CD8-positive, alpha-beta memory T cell (primary cell): ENCODE measurements around the gene FADS2. TPM values are rescaled to one million over a fixed set of nuclear protein-coding genes. Genes with fewer than 3 reads are reported as not detected.

Experiments
- CTCF ChIA-PET: fragments of 350-600 bp; sonication (Branson Sonifier 250); formaldehyde crosslinking; loops from one replicate; lab custom pipeline; 2021; ENCODE audit warnings: antibody characterized with exemption; lab: Charles Lee
- POLR2A ChIA-PET: fragments of 350-600 bp; sonication (Branson Sonifier 250); formaldehyde crosslinking; loops from one replicate; lab custom pipeline; 2021; ENCODE audit warnings: antibody characterized with exemption; lab: Charles Lee
- DNase-seq, 5 donors: peaks; one replicate each; pipeline versions ENCODE4 v3.0.0 to v3.0.0-alpha.2; 2020 to 2022; ENCODE audit warnings: mixed read lengths in 1 of 5
- H3K27ac ChIP-seq: one replicate; pipeline ENCODE4 v1.7.0; 2013; ENCODE audit warnings: low read depth, mild to moderate bottlenecking, low read length, moderate library complexity
- H3K27me3 ChIP-seq: 2 replicates; pipeline ENCODE4 v1.7.0; 2013; ENCODE audit warnings: low read length, mild to moderate bottlenecking; ENCODE audit not compliant: insufficient read depth, poor library complexity, severe bottlenecking
- H3K36me3 ChIP-seq: 2 replicates; pipeline ENCODE4 v1.7.0; 2013; ENCODE audit warnings: mild to moderate bottlenecking, low read length, moderate library complexity; ENCODE audit not compliant: insufficient read depth
- H3K4me1 ChIP-seq: 2 replicates; pipeline ENCODE4 v1.7.0; 2013; ENCODE audit warnings: mild to moderate bottlenecking, low read length, moderate library complexity; ENCODE audit not compliant: insufficient read depth
- H3K4me3 ChIP-seq: 2 replicates; pipeline ENCODE4 v1.7.0; 2013; ENCODE audit warnings: mild to moderate bottlenecking, low read length
- H3K9me3 ChIP-seq: 2 replicates; pipeline ENCODE4 v1.7.0; 2013; ENCODE audit warnings: mild to moderate bottlenecking, low read length
- H3K27ac Mint-ChIP-seq, 8 donors: one replicate each; pipeline ENCODE4 v1.8.0; 2020 to 2021; ENCODE audit warnings: mixed read lengths in 8 of 8, mild to moderate bottlenecking in 6 of 8, inconsistent platforms in 3 of 8, moderate library complexity in 3 of 8
- H3K27me3 Mint-ChIP-seq, 2 donors: one replicate each; pipeline ENCODE4 v1.8.0; 2020 to 2021; ENCODE audit warnings: mixed read lengths in 2 of 2, mild to moderate bottlenecking in 1 of 2, moderate library complexity in 1 of 2
- H3K36me3 Mint-ChIP-seq, 3 donors: one replicate each; pipeline ENCODE4 v1.8.0; 2020 to 2021; ENCODE audit warnings: mixed read lengths in 3 of 3, inconsistent platforms in 1 of 3, mild to moderate bottlenecking in 1 of 3
- H3K4me1 Mint-ChIP-seq, 3 donors: one replicate each; pipeline ENCODE4 v1.8.0; 2020 to 2021; ENCODE audit warnings: mixed read lengths in 3 of 3, inconsistent platforms in 1 of 3, mild to moderate bottlenecking in 1 of 3
- H3K4me3 Mint-ChIP-seq, 7 donors: one replicate each; pipeline ENCODE4 v1.8.0; 2020 to 2021; ENCODE audit warnings: mixed read lengths in 7 of 7, mild to moderate bottlenecking in 6 of 7, moderate library complexity in 4 of 7, inconsistent platforms in 2 of 7
- H3K9me3 Mint-ChIP-seq, 5 donors: one replicate each; pipeline ENCODE4 v1.8.0; 2020 to 2022; ENCODE audit warnings: mixed read lengths in 5 of 5, mild to moderate bottlenecking in 3 of 5, moderate library complexity in 2 of 5, inconsistent platforms in 1 of 5
- polyA plus RNA-seq: library from polyadenylated mRNA; unstranded; fragments of 300-500 nt; fragmentation: Illumina TruSeq; gene quantifications from one replicate; pipeline ENCODE4 v1.2.3, GENCODE V29; 2021
- total RNA-seq, 2 experiments: library from RNA; stranded (reverse); gene quantifications; one replicate each; pipeline ENCODE4 v1.2.3, GENCODE V29; 2021

FADS2 gene
- total and polyA plus RNA-seq, 3 experiments from 2014 or later: 0.98 to 10.0 (median 7.2) TPM

DNA sequence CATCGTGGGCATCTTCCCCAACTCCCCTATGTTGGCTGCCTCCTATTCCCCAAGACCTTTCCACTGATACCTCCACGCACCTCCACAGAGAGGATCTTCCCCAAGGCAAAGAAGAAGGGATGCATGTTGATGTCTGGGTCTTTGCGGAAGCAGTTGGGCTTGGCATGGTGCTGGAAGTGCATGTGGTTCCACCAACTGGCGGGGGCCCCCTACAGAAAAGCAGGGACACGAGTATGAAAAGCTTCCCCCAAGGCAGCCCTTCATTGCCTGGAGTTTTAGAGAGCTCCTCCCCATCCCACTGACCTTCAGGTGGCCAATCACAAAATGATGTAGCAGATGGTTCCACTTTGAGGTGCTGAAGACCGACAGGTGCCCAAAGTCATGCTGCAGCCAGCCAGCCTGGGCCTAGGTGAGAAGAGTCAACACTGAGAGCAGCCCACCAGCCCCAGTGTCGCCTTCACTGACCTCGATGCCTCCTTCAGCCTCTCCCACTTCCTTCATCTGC, 17.4 kb upstream of the FADS2 start:
- H3K36me3 ChIP-seq: no peaks in the 10 kb centered on the region
- ChIA-PET CTCF (interaction anchor here (2.6 kb wide), 1 partner anchor 13 kb away, joined by 12 read pairs; no protein-coding TSS in a partner anchor), POLR2A (no interaction called here)
- no peak overlapping the region for H3K27ac ChIP-seq
- H3K27me3 ChIP-seq: peaks cover 3% of the 10 kb centered on the region
- Mint-ChIP-seq H3K27me3 (peaks cover 10 to 25% of the 10 kb centered on the region in 2 donors), H3K9me3 (no peaks in the 10 kb centered on the region), H3K4me3 (no peak overlapping the region), H3K4me1 (peaks cover 6 to 11% (median 6%) of the 10 kb centered on the region in 3 donors), H3K36me3 (no peaks in the 10 kb centered on the region), H3K27ac (no peak overlapping the region)
- no peak for DNase-seq
- H3K4me1 ChIP-seq: peaks cover 5% of the 10 kb centered on the region
- no peak overlapping the region for H3K4me3 ChIP-seq
- H3K9me3 ChIP-seq: no peaks in the 10 kb centered on the region

GRCh38 chr11:61811831-61812230, 16.3 kb upstream of the FADS2 start:
- no peaks in the 10 kb centered on the region for H3K9me3 Mint-ChIP-seq
- no peaks in the 10 kb centered on the region for H3K36me3 ChIP-seq
- peak overlapping the region in 1 of 7 donors; percentile 17 for H3K4me3 Mint-ChIP-seq
- H3K27ac Mint-ChIP-seq: no peak overlapping the region
- no peaks in the 10 kb centered on the region for H3K36me3 Mint-ChIP-seq
- ChIA-PET POLR2A (no interaction called here), CTCF (interaction anchor here (2.6 kb wide), 1 partner anchor 14 kb away, joined by 12 read pairs; no protein-coding TSS in a partner anchor)
- peaks cover 3% of the 10 kb centered on the region for H3K27me3 ChIP-seq
- H3K9me3 ChIP-seq: no peaks in the 10 kb centered on the region
- H3K4me3 ChIP-seq: no peak overlapping the region
- peaks cover 10% of the 10 kb centered on the region for H3K4me1 ChIP-seq
- H3K27me3 Mint-ChIP-seq: peaks cover 16 to 32% of the 10 kb centered on the region in 2 donors
- no peak for DNase-seq
- H3K27ac ChIP-seq: no peak overlapping the region
- H3K4me1 Mint-ChIP-seq: peaks cover 9 to 20% (median 10%) of the 10 kb centered on the region in 3 donors

GRCh38 chr11:61812736-61813411, 15.2 kb upstream of the FADS2 start:
- Mint-ChIP-seq H3K27me3 (peaks cover 23 to 35% of the 10 kb centered on the region in 2 donors), H3K36me3 (no peaks in the 10 kb centered on the region), H3K4me1 (peaks cover 11 to 25% (median 16%) of the 10 kb centered on the region in 3 donors), H3K9me3 (no peaks in the 10 kb centered on the region), H3K4me3 (peak overlapping the region in 3 of 7 donors; percentile 26 to 55 (median 54)), H3K27ac (no peak overlapping the region)
- Histone ChIP-seq H3K36me3 (no peaks in the 10 kb centered on the region), H3K27me3 (peaks cover 3% of the 10 kb centered on the region), H3K4me1 (peaks cover 10% of the 10 kb centered on the region), H3K27ac (no peak overlapping the region), H3K4me3 (no peak overlapping the region), H3K9me3 (no peaks in the 10 kb centered on the region)
- no peak for DNase-seq
- ChIA-PET POLR2A (no interaction called here), CTCF (interaction anchor here (1.8 to 2.6 kb wide), 2 partner anchors 16 to 269 kb away, joined by 4 to 12 read pairs; no protein-coding TSS in a partner anchor)

- H3K36me3 Mint-ChIP-seq: no peaks in the 10 kb centered on the region
These were observed 13.7 kb upstream of the FADS2 start for GRCh38 chr11:61814247-61814957.

GRCh38 chr11:61814958-61815789, 12.9 kb upstream of the FADS2 start:
- H3K9me3 Mint-ChIP-seq: no peaks in the 10 kb centered on the region
- ChIA-PET POLR2A (interaction anchor here (0.5 to 2.2 kb wide), 4 partner anchors 18 to 222 kb away, joined by 3 to 12 read pairs (median 4); no protein-coding TSS in a partner anchor), CTCF (interaction anchor here (0.8 to 3.8 kb wide), 12 partner anchors 10 to 267 kb away, joined by 3 to 31 read pairs (median 4); partner anchors contain the start of gene FEN1)
- DNase-seq: peak in 2 of 5 donors; percentile 47 to 57
- Histone ChIP-seq H3K4me1 (peaks cover 10% of the 10 kb centered on the region), H3K36me3 (no peaks in the 10 kb centered on the region), H3K9me3 (no peaks in the 10 kb centered on the region), H3K27me3 (peaks cover 3% of the 10 kb centered on the region), H3K4me3 (peak overlapping the region; percentile 82), H3K27ac (peak overlapping the region; percentile 85)
- no peaks in the 10 kb centered on the region for H3K36me3 Mint-ChIP-seq
- H3K27ac Mint-ChIP-seq: peak overlapping the region in 5 of 8 donors; percentile 42 to 96 (median 83)
- H3K4me1 Mint-ChIP-seq: peaks cover 11 to 25% (median 16%) of the 10 kb centered on the region in 3 donors
- peak overlapping the region; percentile 87 to 97 (median 90) for H3K4me3 Mint-ChIP-seq
- H3K27me3 Mint-ChIP-seq: peaks cover 29 to 35% of the 10 kb centered on the region in 2 donors

More at GRCh38 chr11:61814247-61814957, 13.7 kb upstream of the FADS2 start:
- Mint-ChIP-seq H3K4me3 (peak overlapping the region; percentile 71 to 97 (median 90)), H3K4me1 (peaks cover 11 to 25% (median 16%) of the 10 kb centered on the region in 3 donors), H3K27ac (peak overlapping the region in 4 of 8 donors; percentile 11 to 96 (median 37)), H3K9me3 (no peaks in the 10 kb centered on the region), H3K27me3 (peaks cover 29 to 35% of the 10 kb centered on the region in 2 donors)
- H3K27ac ChIP-seq: peak overlapping the region; percentile 55
- H3K27me3 ChIP-seq: peaks cover 3% of the 10 kb centered on the region
- DNase-seq: no peak
- CTCF ChIA-PET: interaction anchor here (0.8 to 3.8 kb wide), 10 partner anchors 11 to 268 kb away, joined by 3 to 31 read pairs (median 4); no protein-coding TSS in a partner anchor
- no peaks in the 10 kb centered on the region for H3K9me3 ChIP-seq
- POLR2A ChIA-PET: interaction anchor here (2.2 kb wide), 1 partner anchor 17 kb away, joined by 12 read pairs; no protein-coding TSS in a partner anchor
- H3K36me3 ChIP-seq: no peaks in the 10 kb centered on the region
- H3K4me1 ChIP-seq: peaks cover 10% of the 10 kb centered on the region
- peak overlapping the region; percentile 82 for H3K4me3 ChIP-seq

- peaks cover 3% of the 10 kb centered on the region for H3K27me3 ChIP-seq
- ChIA-PET CTCF (interaction anchor here (1.4 to 3.8 kb wide), 8 partner anchors 11 to 266 kb away, joined by 3 to 31 read pairs (median 6); partner anchors contain the start of gene FEN1), POLR2A (interaction anchor here (0.5 to 2.2 kb wide), 5 partner anchors 18 to 221 kb away, joined by 3 to 12 read pairs (median 3); no protein-coding TSS in a partner anchor)
- peak; percentile 34 to 72 (median 44) for DNase-seq
- peak overlapping the region; percentile 87 to 97 (median 90) for H3K4me3 Mint-ChIP-seq
- no peaks in the 10 kb centered on the region for H3K9me3 Mint-ChIP-seq
- no peaks in the 10 kb centered on the region for H3K9me3 ChIP-seq
- H3K4me3 ChIP-seq: peak overlapping the region; percentile 82
- peaks cover 29 to 37% of the 10 kb centered on the region in 2 donors for H3K27me3 Mint-ChIP-seq
- H3K27ac Mint-ChIP-seq: peak overlapping the region in 6 of 8 donors; percentile 24 to 96 (median 88)
- peak overlapping the region; percentile 85 for H3K27ac ChIP-seq
- H3K36me3 ChIP-seq: no peaks in the 10 kb centered on the region
- peaks cover 11 to 25% (median 16%) of the 10 kb centered on the region in 3 donors for H3K4me1 Mint-ChIP-seq
- peaks cover 10% of the 10 kb centered on the region for H3K4me1 ChIP-seq
- no peaks in the 10 kb centered on the region for H3K36me3 Mint-ChIP-seq
These were observed 12.0 kb upstream of the FADS2 start for GRCh38 chr11:61815790-61816735.
